HepG2 (cell line): ENCODE results near the gene CHN2.

ENCODE experiments used
- CTCF ChIP-seq: sonication (generic); formaldehyde crosslinking; IDR thresholded peaks from 2 replicates; pipeline ENCODE4 v1.5.0; 2020; ENCODE audit warnings: mild to moderate bottlenecking, missing genetic modification reagents, moderate library complexity
- DPF2 ChIP-seq: sonication (generic); formaldehyde crosslinking; IDR thresholded peaks from 2 replicates; pipeline ENCODE4 v1.4.0; 2020; ENCODE audit warnings: mild to moderate bottlenecking, low read depth, missing genetic modification reagents, borderline replicate concordance
- EZH2 ChIP-seq: conservative IDR thresholded peaks from 2 replicates; pipeline ENCODE4 v1.6.1; 2012; ENCODE audit warnings: mild to moderate bottlenecking, low read depth, low read length, moderate library complexity
- FOSL1 ChIP-seq: sonication (generic); formaldehyde crosslinking; IDR thresholded peaks from 2 replicates; pipeline ENCODE4 v1.9.0; 2021; ENCODE audit warnings: missing genetic modification reagents, borderline replicate concordance
- MAF1 ChIP-seq: sonication (generic); formaldehyde crosslinking; IDR thresholded peaks from 2 replicates; pipeline ENCODE4 v1.5.0; 2020; ENCODE audit warnings: missing genetic modification reagents, borderline replicate concordance
- NPAS2 ChIP-seq: sonication (generic); formaldehyde crosslinking; IDR thresholded peaks from 2 replicates; pipeline ENCODE4 v1.8.0; 2022; ENCODE audit warnings: mild to moderate bottlenecking, missing genetic modification reagents, borderline replicate concordance
- NR2C2 ChIP-seq: sonication (generic); formaldehyde crosslinking; IDR thresholded peaks from 2 replicates; pipeline ENCODE4 v1.4.0; 2020; ENCODE audit warnings: missing genetic modification reagents, mild to moderate bottlenecking, moderate library complexity, borderline replicate concordance
- POLR2AphosphoS5 ChIP-seq: IDR thresholded peaks from 2 replicates; pipeline ENCODE4 v1.6.1; 2012; ENCODE audit warnings: low read depth, low read length
- SETDB1 ChIP-seq: sonication (generic); formaldehyde crosslinking; IDR thresholded peaks from 2 replicates; pipeline ENCODE4 v1.5.1; 2020; ENCODE audit warnings: missing genetic modification reagents, mild to moderate bottlenecking, borderline replicate concordance
- USF2 ChIP-seq, 2 experiments: sonication (generic) in 1 of 2; formaldehyde crosslinking in 1 of 2; IDR thresholded peaks; 2 replicates each; pipeline versions ENCODE4 v1.5.1 to v1.6.1; 2011 to 2020; ENCODE audit warnings: borderline replicate concordance in 1 of 2, low read depth in 1 of 2, low read length in 1 of 2, mild to moderate bottlenecking in 1 of 2, missing genetic modification reagents in 1 of 2, moderate library complexity in 1 of 2
- ZNF747 ChIP-seq: sonication (generic); formaldehyde crosslinking; IDR thresholded peaks from 2 replicates; pipeline ENCODE4 v1.8.1; 2023; ENCODE audit warnings: missing genetic modification reagents, mild to moderate bottlenecking, borderline replicate concordance

- TF ChIP-seq FOSL1 (CRISPR knock-in tag) (no peak), USF2 (IDR thresholded peaks at IDR 0.05; ENCODE audit: low read depth, low read length) (no peak), USF2 (CRISPR knock-in tag; IDR thresholded peaks at IDR 0.05; ENCODE audit: borderline replicate concordance) (no peak), ZNF747 (CRISPR knock-in tag) (no peak), EZH2 (no peak), MAF1 (no peak), DPF2 (CRISPR knock-in tag) (no peak), POLR2AphosphoS5 (no peak), CTCF (CRISPR knock-in tag) (no peak), NPAS2 (CRISPR knock-in tag) (no peak), NR2C2 (no peak), SETDB1 (CRISPR knock-in tag) (no peak)
Measured at GRCh38 chr7:29162577-29162976, 32.0 kb upstream of the CHN2 start.
